HepG2 (cell line): ENCODE results near the gene TCF25. TPM values are rescaled to one million over a fixed set of nuclear protein-coding genes. Genes with fewer than 3 reads are reported as not detected.

Source experiments
- CBX5 ChIP-seq: sonication (generic); formaldehyde crosslinking; IDR thresholded peaks from 2 replicates; pipeline ENCODE4 v1.4.0; 2020; ENCODE audit warnings: missing genetic modification reagents, borderline replicate concordance
- CEBPG ChIP-seq: IDR thresholded peaks from 2 replicates; pipeline ENCODE4 v1.6.1; 2016
- CREM ChIP-seq, 2 experiments: sonication (generic) in 1 of 2; formaldehyde crosslinking in 1 of 2; IDR thresholded peaks; 2 replicates each; pipeline versions ENCODE4 v1.4.0 to v1.6.1; 2016 to 2020; ENCODE audit warnings: antibody characterized with exemption in 1 of 2, mild to moderate bottlenecking in 1 of 2, missing genetic modification reagents in 1 of 2
- ELF3 ChIP-seq: IDR thresholded peaks from 2 replicates; pipeline ENCODE4 v1.6.1; 2016; ENCODE audit warnings: missing genetic modification reagents, missing compliant biosample characterization
- HNRNPLL ChIP-seq: fragments of 200-400 bp; formaldehyde crosslinking; IDR thresholded peaks from 2 replicates; pipeline ENCODE4 v1.6.1; 2017; ENCODE audit warnings: mild to moderate bottlenecking, low read depth, low read length; ENCODE audit not compliant: poor library complexity, severe bottlenecking
- JUN ChIP-seq: sonication (generic); formaldehyde crosslinking; IDR thresholded peaks from 2 replicates; pipeline ENCODE4 v1.4.0; 2020; ENCODE audit warnings: mild to moderate bottlenecking, missing genetic modification reagents
- MIXL1 ChIP-seq: IDR thresholded peaks from 2 replicates; pipeline ENCODE4 v1.6.1; 2016
- NBN ChIP-seq: fragments of 450-650 bp; conservative IDR thresholded peaks from 2 replicates; pipeline ENCODE4 v1.6.1; 2017
- PRMT3 ChIP-seq: sonication (generic); formaldehyde crosslinking; IDR thresholded peaks from 2 replicates; pipeline ENCODE4 v1.8.1; 2022; ENCODE audit warnings: low read depth, mild to moderate bottlenecking, moderate library complexity, missing genetic modification reagents, borderline replicate concordance
- SNAI1 ChIP-seq: sonication (generic); formaldehyde crosslinking; IDR thresholded peaks from 2 replicates; pipeline ENCODE4 v1.5.0; 2020; ENCODE audit warnings: mild to moderate bottlenecking, missing genetic modification reagents, borderline replicate concordance
- SYNCRIP ChIP-seq: fragments of 200-400 bp; formaldehyde crosslinking; IDR thresholded peaks from 2 replicates; pipeline ENCODE4 v1.6.1; 2018; ENCODE audit warnings: mild to moderate bottlenecking, low read depth, low read length; ENCODE audit not compliant: insufficient read depth
- ZMYM2 ChIP-seq: sonication (generic); formaldehyde crosslinking; IDR thresholded peaks from 2 replicates; pipeline ENCODE4 v1.8.0; 2022; ENCODE audit warnings: mild to moderate bottlenecking, missing genetic modification reagents
- ZNF235 ChIP-seq: sonication (generic); formaldehyde crosslinking; IDR thresholded peaks from 2 replicates; pipeline ENCODE4 v1.8.1; 2023; ENCODE audit warnings: mild to moderate bottlenecking, missing genetic modification reagents, borderline replicate concordance
- ZNF776 ChIP-seq: sonication (generic); formaldehyde crosslinking; IDR thresholded peaks from 2 replicates; pipeline ENCODE4 v1.4.0; 2020; ENCODE audit warnings: mild to moderate bottlenecking, missing genetic modification reagents
- polyA plus RNA-seq, 8 experiments: library from polyadenylated mRNA; depleted of rRNA in 3 of 8; stranded (reverse) in 7 of 8; unstranded in 1 of 8; fragments of >200 nt; fragmentation: Illumina TruSeq in 4 of 8; extraction: Trizol in 4 of 8; gene quantifications; 2 replicates each; pipeline versions ENCODE4 v1.2.1 to v1.2.3, GENCODE V29; 2011 to 2016; ENCODE audit warnings: low read depth in 4 of 8, missing spikeins in 1 of 8, mixed read lengths in 1 of 8; ENCODE audit not compliant: insufficient read depth in 1 of 8
- total RNA-seq, 5 experiments: library from RNA; depleted of rRNA; stranded (reverse); fragments of >200 nt; fragmentation: Illumina TruSeq; extraction: Trizol; gene quantifications; 2 replicates each; pipeline ENCODE4 v1.2.3, GENCODE V29; 2016; ENCODE audit warnings: low read depth in 1 of 5
- TF ChIP-seq, protein P1 (sequence below), 2 experiments: sonication (generic) in 1 of 2; formaldehyde crosslinking in 1 of 2; IDR thresholded peaks; 2 replicates each; pipeline versions ENCODE4 v1.5.1 to v1.6.1; 2011 to 2020; ENCODE audit warnings: borderline replicate concordance in 1 of 2, low read depth in 1 of 2, low read length in 1 of 2, mild to moderate bottlenecking in 1 of 2, missing genetic modification reagents in 1 of 2, moderate library complexity in 1 of 2
- TF ChIP-seq, protein P2 (sequence below): IDR thresholded peaks from 2 replicates; pipeline ENCODE4 v1.6.1; 2016; ENCODE audit warnings: mild to moderate bottlenecking, missing biosample characterization, missing genetic modification reagents
- TF ChIP-seq, protein P3 (sequence below): sonication (generic); formaldehyde crosslinking; IDR thresholded peaks from 2 replicates; pipeline ENCODE4 v1.4.0; 2020; ENCODE audit warnings: missing genetic modification reagents
- TF ChIP-seq, protein P4 (sequence below): IDR thresholded peaks from 2 replicates; pipeline ENCODE4 v1.6.1; 2016; ENCODE audit warnings: low read depth, missing genetic modification reagents, missing compliant biosample characterization

TCF25 gene
- total and polyA plus RNA-seq, 2 of the 13 experiments (the other 11 are each of a cell fraction or from before 2014, with no cell fraction given), result 138 to 206 TPM

DNA sequence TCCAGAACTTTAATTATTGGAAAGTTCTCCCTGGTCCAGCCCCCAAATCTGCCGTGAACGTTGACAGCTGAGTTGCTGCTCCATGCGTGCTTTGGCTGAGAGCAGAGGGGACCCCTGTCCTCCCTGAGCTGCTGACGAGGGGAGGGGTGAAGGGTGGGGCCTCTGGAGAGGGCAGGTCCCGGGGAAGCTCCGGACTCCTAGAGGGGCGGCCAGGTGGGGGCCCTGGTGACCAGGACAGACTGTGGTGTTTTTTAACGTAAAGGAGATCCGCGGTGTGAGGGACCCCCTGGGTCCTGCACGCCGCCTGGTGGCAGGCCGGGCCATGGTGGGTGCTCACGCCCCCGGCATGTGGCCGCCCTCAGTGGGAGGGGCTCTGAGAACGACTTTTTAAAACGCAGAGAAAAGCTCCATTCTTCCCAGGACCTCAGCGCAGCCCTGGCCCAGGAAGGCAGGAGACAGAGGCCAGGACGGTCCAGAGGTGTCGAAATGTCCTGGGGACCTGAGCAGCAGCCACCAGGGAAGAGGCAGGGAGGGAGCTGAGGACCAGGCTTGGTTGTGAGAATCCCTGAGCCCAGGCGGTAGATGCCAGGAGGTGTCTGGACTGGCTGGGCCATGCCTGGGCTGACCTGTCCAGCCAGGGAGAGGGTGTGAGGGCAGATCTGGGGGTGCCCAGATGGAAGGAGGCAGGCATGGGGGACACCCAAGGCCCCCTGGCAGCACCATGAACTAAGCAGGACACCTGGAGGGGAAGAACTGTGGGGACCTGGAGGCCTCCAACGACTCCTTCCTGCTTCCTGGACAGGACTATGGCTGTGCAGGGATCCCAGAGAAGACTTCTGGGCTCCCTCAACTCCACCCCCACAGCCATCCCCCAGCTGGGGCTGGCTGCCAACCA lies 45.3 kb downstream of the TCF25 start, which contains the start of gene MC1R (continued):
- TF ChIP-seq, protein P1, sequence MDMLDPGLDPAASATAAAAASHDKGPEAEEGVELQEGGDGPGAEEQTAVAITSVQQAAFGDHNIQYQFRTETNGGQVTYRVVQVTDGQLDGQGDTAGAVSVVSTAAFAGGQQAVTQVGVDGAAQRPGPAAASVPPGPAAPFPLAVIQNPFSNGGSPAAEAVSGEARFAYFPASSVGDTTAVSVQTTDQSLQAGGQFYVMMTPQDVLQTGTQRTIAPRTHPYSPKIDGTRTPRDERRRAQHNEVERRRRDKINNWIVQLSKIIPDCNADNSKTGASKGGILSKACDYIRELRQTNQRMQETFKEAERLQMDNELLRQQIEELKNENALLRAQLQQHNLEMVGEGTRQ (IDR thresholded peaks at IDR 0.05; ENCODE audit: low read depth, low read length), result no peak
- TF ChIP-seq, protein P1 (CRISPR knock-in tag; IDR thresholded peaks at IDR 0.05; ENCODE audit: borderline replicate concordance), result no peak; the same call in 1 of the 2 replicates
- TF ChIP-seq ZNF776 (CRISPR knock-in tag), result peak; percentile 79; the same call in 1 of the 2 replicates
- TF ChIP-seq ZMYM2 (CRISPR knock-in tag), result 0 out of 2 replicates have a peak, but pooled peaks have one; percentile 34
- TF ChIP-seq CBX5, result peak; percentile 92
- no peak for TF ChIP-seq SYNCRIP
- TF ChIP-seq, protein P2, sequence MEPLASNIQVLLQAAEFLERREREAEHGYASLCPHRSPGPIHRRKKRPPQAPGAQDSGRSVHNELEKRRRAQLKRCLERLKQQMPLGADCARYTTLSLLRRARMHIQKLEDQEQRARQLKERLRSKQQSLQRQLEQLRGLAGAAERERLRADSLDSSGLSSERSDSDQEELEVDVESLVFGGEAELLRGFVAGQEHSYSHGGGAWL (CRISPR knock-in tag), result peak; percentile 88
- TF ChIP-seq, protein P3, sequence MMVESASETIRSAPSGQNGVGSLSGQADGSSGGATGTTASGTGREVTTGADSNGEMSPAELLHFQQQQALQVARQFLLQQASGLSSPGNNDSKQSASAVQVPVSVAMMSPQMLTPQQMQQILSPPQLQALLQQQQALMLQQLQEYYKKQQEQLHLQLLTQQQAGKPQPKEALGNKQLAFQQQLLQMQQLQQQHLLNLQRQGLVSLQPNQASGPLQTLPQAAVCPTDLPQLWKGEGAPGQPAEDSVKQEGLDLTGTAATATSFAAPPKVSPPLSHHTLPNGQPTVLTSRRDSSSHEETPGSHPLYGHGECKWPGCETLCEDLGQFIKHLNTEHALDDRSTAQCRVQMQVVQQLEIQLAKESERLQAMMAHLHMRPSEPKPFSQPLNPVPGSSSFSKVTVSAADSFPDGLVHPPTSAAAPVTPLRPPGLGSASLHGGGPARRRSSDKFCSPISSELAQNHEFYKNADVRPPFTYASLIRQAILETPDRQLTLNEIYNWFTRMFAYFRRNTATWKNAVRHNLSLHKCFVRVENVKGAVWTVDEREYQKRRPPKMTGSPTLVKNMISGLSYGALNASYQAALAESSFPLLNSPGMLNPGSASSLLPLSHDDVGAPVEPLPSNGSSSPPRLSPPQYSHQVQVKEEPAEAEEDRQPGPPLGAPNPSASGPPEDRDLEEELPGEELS (CRISPR knock-in tag), result peak; percentile 59
- peak; percentile 79 for TF ChIP-seq ELF3 (CRISPR knock-in tag)
- peak; percentile 50; the same call in 1 of the 2 replicates for TF ChIP-seq CREM (IDR thresholded peaks at IDR 0.05)
- no peak for TF ChIP-seq CREM (CRISPR knock-in tag; IDR thresholded peaks at IDR 0.05)
- no peak for TF ChIP-seq NBN
- 0 out of 2 replicates have a peak, but pooled peaks have one; percentile 25 for TF ChIP-seq SNAI1
- TF ChIP-seq CEBPG (CRISPR knock-in tag), result peak; percentile 81
- TF ChIP-seq JUN (CRISPR knock-in tag), result 0 out of 2 replicates have a peak, but pooled peaks have one; percentile 13
- TF ChIP-seq ZNF235 (CRISPR knock-in tag), result no peak; the same call in 1 of the 2 replicates
- TF ChIP-seq MIXL1, result peak; percentile 61
- TF ChIP-seq, protein P4, sequence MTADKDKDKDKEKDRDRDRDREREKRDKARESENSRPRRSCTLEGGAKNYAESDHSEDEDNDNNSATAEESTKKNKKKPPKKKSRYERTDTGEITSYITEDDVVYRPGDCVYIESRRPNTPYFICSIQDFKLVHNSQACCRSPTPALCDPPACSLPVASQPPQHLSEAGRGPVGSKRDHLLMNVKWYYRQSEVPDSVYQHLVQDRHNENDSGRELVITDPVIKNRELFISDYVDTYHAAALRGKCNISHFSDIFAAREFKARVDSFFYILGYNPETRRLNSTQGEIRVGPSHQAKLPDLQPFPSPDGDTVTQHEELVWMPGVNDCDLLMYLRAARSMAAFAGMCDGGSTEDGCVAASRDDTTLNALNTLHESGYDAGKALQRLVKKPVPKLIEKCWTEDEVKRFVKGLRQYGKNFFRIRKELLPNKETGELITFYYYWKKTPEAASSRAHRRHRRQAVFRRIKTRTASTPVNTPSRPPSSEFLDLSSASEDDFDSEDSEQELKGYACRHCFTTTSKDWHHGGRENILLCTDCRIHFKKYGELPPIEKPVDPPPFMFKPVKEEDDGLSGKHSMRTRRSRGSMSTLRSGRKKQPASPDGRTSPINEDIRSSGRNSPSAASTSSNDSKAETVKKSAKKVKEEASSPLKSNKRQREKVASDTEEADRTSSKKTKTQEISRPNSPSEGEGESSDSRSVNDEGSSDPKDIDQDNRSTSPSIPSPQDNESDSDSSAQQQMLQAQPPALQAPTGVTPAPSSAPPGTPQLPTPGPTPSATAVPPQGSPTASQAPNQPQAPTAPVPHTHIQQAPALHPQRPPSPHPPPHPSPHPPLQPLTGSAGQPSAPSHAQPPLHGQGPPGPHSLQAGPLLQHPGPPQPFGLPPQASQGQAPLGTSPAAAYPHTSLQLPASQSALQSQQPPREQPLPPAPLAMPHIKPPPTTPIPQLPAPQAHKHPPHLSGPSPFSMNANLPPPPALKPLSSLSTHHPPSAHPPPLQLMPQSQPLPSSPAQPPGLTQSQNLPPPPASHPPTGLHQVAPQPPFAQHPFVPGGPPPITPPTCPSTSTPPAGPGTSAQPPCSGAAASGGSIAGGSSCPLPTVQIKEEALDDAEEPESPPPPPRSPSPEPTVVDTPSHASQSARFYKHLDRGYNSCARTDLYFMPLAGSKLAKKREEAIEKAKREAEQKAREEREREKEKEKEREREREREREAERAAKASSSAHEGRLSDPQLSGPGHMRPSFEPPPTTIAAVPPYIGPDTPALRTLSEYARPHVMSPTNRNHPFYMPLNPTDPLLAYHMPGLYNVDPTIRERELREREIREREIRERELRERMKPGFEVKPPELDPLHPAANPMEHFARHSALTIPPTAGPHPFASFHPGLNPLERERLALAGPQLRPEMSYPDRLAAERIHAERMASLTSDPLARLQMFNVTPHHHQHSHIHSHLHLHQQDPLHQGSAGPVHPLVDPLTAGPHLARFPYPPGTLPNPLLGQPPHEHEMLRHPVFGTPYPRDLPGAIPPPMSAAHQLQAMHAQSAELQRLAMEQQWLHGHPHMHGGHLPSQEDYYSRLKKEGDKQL, result no peak
- no peak for TF ChIP-seq HNRNPLL
- TF ChIP-seq PRMT3 (CRISPR knock-in tag), result no peak
